HG03175 (cell line): ENCODE data around the gene SENP2.

Experiments used
- ATAC-seq: cut with Tn5 transposase; IDR thresholded peaks from one replicate; pipeline ENCODE4 v1.9.1; 2021; ENCODE audit warnings: mild to moderate bottlenecking, moderate library complexity; ENCODE audit not compliant: unreplicated experiment

The SENP2 gene

GRCh38 chr3:185677146-185677829 lies 91.2 kb downstream of the SENP2 start:
- no peak for ATAC-seq

- no peak for ATAC-seq
Observed at GRCh38 chr3:185678027-185678426, 91.9 kb downstream of the SENP2 start.

DNA sequence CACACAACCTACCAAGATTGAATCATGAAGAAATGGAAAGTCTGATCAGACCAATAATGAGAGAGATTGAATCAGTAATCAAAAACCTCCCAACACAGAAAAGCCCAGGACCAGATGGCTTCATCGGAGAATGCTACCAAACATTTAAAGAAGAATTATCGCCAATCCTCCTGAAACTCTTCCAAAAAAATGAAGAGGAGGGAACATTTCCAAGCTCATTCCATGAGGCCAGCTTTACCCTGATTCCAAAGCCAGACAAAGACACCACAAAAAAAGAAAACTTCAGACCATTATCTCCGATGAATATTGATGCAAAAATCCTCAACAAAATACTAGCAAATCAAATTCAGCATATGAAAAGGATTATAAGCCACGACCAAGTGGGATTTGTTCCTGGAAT lies 94.1 kb downstream of the SENP2 start:
- ATAC-seq, result no peak
